ENCODE data around the gene ST3GAL3.

The ST3GAL3 gene

DNA sequence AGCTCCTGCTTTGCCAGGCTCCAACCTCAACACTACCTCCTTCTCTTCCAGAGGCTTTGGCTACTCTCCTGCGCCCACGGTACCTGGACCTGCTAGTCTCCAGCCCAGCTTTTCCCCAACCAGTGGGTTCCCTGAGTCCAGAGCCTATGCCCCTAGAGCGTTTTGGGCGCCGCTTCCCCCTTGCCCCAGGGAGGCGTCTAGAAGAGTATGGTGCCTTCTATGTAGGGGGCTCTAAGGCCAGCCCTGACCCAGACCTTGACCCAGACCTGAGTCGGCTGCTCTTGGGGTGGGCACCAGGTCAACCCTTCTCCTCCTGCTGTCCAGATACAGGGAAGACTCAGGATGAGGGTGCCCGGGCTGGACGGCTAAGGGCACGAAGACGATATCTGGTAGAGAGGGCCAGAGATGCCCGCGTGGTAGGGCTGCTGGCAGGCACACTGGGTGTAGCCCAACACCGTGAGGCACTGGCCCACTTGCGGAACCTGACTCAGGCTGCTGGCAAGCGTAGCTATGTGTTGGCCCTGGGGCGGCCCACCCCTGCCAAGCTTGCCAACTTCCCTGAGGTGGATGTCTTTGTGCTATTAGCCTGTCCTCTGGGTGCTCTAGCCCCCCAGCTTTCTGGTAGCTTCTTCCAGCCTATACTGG is 264.1 kb downstream of the ST3GAL3 start:
- no peak for DNase-seq

GRCh38 chr1:43973981-43974442 is 266.7 kb downstream of the ST3GAL3 start:
- no peak for DNase-seq

DNA sequence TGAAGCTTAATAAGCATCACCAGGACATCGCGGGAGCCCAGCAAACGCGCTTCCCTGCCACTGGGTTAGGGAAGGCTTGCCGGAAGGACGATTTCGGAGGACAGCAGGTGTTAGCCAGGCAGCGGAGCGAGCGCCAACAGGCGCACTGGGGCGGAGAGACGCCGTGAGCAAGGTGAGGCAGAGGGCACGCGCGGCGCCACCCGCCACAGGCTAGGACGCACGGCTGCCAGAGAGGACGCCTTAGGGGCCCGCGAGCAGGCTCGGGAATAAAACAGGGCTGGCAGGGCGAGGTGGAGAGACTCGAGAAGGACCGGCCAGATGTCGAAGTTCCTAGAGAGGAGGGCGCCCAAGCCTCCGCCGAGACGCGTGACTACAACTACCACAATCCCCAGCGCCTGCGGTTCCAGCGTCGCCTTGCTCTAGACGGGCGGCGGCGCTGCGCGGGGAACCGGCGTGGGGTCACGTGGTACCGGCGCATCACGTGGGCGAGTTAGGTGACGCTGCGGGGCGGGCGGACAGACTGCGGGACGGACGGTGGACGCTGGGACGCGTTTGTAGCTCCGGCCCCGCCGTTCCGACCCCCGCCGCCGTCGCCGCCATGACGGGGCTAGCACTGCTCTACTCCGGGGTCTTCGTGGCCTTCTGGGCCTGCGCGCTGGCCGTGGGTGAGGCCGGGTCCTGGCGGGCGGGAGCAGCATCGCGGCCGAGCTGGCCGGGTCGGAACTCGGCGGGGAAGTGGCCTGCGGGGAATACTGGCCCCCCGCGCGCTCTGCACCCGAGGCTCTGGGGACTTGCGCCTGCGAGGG is 267.3 kb downstream of the ST3GAL3 start, which contains the start of gene ATP6V0B:
Gene ATP6V0B (plus strand): TSS at position 518 of the 806 bp plus-strand sequence. CDS start 81 bp downstream, at position 599.
- DNase-seq = peak; percentile 96

- no peak for DNase-seq
These were observed 268.1 kb downstream of the ST3GAL3 start for GRCh38 chr1:43975249-43975961.

DNA sequence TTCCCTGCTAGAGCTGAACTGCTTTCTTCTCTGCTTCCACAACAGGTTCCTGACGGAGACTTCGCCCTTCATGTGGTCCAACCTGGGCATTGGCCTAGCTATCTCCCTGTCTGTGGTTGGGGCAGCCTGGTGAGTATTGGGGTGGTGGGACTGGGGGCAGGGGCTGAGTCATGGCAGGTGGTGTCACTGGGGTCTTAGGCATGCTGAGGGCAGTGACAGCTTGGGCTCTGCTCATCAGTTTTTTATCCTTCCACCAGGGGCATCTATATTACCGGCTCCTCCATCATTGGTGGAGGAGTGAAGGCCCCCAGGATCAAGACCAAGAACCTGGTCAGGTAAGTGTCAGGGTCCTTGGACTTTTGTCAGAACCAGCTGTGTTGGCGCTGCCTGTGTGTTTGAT is 268.7 kb downstream of the ST3GAL3 start:
- no peak for DNase-seq

DNA sequence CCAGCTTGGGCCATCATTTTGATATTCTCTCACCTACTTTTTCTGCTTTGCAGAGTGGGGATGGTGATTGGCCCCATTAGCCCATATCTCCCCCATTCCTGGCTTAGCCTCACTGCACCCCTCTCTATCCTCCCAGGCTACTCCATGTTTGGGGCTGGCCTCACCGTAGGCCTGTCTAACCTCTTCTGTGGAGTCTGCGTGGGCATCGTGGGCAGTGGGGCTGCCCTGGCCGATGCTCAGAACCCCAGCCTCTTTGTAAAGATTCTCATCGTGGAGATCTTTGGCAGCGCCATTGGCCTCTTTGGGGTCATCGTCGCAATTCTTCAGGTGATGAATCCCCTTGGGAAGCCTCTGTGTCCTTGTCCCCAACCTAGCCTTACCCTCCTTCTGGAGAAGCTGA is 269.6 kb downstream of the ST3GAL3 start:
- DNase-seq = no peak

DNA sequence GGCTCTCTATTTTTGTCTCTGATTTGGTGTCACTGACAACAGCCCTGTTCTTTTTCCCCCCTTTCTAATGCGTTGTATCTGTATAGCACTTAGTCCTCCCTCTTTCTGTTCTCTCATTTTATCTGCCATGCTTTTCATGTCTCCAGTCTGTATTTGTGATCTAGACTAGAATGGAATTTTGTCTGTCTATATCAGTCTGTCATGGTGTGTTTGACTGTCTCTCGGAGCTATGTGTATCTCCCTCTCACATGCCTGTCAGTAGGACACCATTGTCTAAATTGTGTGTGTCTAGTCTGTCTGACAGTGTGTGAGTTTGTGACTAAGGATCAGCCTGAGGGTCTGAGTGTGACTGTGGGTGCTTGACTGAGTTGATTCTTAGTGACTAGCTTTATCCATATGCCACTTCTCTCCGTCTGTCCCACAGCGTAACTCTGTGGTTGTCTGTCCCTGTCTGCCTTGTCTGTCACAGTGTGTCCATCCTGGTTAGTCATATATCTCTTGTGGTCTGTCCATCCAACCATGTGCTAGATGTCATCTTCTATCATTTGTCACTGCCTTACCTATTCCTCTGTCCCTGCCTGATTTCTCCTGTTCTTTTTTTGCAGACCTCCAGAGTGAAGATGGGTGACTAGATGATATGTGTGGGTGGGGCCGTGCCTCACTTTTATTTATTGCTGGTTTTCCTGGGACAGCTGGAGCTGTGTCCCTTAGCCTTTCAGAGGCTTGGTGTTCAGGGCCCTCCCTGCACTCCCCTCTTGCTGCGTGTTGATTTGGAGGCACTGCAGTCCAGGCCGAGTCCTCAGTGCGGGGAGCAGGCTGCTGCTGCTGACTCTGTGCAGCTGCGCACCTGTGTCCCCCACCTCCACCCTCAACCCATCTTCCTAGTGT is 270.3 kb downstream of the ST3GAL3 start:
- no peak for DNase-seq

DNA sequence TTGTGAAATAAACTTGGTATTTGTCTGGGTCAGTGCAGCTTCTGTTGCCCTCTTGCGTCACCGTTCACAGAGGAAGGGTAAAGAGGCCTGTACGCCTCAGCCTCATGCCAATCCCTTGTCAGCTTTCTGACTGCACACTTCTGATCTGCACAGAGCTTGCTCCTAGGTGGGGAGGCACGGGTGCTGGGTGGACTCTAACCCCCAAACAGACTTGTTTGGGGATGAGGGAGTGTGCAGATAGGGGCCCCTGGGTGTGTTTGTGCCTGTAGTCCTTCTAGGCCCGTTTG is 270.9 kb downstream of the ST3GAL3 start:
- DNase-seq = no peak

- DNase-seq = peak; percentile 27
These were observed 271.4 kb downstream of the ST3GAL3 start, which contains the start of gene B4GALT2 for GRCh38 chr1:43978551-43979260. TSS of gene B4GALT2 (plus strand) at chr1:43979210. CDS start at chr1:43981161, 1,951 bp downstream.

- no peak for DNase-seq
These were observed 271.9 kb downstream of the ST3GAL3 start for GRCh38 chr1:43979261-43979527.

- no peak for DNase-seq
These were observed 272.4 kb downstream of the ST3GAL3 start for GRCh38 chr1:43979528-43980254.

GRCh38 chr1:43980255-43981134 is 273.2 kb downstream of the ST3GAL3 start:
- no peak for DNase-seq

Measured in NCI-H2171 (cell line).